Kidney epithelial cell (primary cell): ENCODE data around the gene C10orf105. TPM values are rescaled to one million over a fixed set of nuclear protein-coding genes. Genes with fewer than 3 reads are reported as not detected.

Experiments used
- DNase-seq: peaks from one replicate; pipeline ENCODE4 v3.0.0-alpha.2; 2010; ENCODE audit warnings: low read depth
- H3K27me3 ChIP-seq: 2 replicates; pipeline ENCODE4 v1.6.0; 2011; ENCODE audit warnings: low read length; ENCODE audit not compliant: control insufficient read depth, insufficient read depth
- H3K36me3 ChIP-seq: 2 replicates; pipeline ENCODE4 v1.5.1; 2011; ENCODE audit warnings: low read length; ENCODE audit not compliant: control insufficient read depth, insufficient read depth
- H3K4me3 ChIP-seq: 2 replicates; pipeline ENCODE4 v1.5.1; 2011; ENCODE audit warnings: low read depth, mild to moderate bottlenecking, control low read depth, low read length
- total RNA-seq: library from RNA; depleted of rRNA; stranded (reverse); fragments of >200 nt; gene quantifications from 2 replicates; pipeline ENCODE4 v1.2.3, GENCODE V29; 2015
- TF ChIP-seq, protein P1 (sequence below): IDR thresholded peaks from 2 replicates; pipeline ENCODE4 v1.5.1; 2011; ENCODE audit warnings: mild to moderate bottlenecking, moderate library complexity, low read length, control low read depth, inconsistent platforms; ENCODE audit not compliant: insufficient read depth, poor library complexity, severe bottlenecking

The C10orf105 gene
- total RNA-seq, 1 donor from 2014 or later: not detected

DNA sequence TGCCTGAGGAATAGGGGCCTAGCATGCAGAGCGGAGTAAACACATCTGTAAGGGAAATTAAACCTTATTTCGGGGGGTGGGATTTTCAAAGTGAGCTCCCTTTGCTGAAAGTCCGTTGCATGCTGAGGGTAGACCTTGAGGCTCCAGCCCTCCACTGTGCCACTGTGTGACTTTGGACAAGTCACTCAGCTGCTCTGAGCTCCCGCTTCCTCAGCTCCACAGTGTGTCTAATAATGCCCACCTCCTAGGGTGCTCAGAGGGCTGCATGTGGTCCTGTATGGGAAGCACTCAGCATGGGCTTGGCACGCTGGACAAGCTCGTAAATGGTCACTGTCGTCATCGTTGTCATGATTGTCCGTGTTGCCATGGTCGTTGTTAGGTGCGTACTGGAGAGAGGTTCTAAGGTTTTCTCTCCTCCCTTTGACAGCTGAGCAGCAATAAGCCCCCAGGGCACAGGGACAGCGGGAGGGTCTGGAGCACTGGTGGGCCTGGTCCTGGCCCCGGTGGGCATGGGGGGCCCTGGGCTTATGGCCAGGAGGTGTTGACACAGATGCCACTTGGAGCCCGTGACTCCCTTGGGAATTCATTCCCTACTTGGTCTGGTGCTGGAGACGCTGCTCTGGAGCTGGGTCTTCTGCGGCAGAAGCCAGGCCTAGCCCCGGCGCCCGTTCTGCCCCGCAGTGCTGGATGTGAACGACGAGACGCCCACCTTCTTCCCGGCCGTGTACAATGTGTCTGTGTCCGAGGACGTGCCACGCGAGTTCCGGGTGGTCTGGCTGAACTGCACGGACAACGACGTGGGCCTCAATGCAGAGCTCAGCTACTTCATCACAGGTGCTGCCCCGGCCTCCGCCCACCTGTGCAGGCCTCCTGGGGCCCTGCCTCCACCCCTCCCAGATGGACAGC is 13.1 kb downstream of the C10orf105 start:
- H3K36me3 ChIP-seq: no peaks in the 10 kb centered on the region
- H3K4me3 ChIP-seq: no peak overlapping the region
- peaks cover 20% of the 10 kb centered on the region for H3K27me3 ChIP-seq
- TF ChIP-seq, protein P1, sequence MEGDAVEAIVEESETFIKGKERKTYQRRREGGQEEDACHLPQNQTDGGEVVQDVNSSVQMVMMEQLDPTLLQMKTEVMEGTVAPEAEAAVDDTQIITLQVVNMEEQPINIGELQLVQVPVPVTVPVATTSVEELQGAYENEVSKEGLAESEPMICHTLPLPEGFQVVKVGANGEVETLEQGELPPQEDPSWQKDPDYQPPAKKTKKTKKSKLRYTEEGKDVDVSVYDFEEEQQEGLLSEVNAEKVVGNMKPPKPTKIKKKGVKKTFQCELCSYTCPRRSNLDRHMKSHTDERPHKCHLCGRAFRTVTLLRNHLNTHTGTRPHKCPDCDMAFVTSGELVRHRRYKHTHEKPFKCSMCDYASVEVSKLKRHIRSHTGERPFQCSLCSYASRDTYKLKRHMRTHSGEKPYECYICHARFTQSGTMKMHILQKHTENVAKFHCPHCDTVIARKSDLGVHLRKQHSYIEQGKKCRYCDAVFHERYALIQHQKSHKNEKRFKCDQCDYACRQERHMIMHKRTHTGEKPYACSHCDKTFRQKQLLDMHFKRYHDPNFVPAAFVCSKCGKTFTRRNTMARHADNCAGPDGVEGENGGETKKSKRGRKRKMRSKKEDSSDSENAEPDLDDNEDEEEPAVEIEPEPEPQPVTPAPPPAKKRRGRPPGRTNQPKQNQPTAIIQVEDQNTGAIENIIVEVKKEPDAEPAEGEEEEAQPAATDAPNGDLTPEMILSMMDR: no peak
- no peak for DNase-seq

DNA sequence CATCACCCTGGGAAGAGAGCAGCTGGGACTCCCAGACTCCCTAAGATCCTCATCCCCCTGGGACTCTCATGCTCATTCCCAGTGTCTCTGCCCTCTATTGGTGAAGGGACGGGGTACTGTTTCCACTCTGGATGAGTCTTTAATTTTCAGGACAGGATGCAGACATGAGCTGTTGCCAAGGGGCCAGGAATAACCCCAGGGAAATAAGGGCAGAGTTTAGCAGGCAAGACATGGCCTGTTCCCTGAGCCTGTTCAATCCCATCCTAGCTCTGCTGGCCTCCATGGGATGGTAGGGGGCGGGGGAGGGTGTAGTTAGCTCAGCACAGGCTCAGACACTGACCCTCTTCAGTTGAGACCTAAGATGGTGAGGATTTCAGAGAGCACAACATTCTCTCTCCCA is 14.0 kb downstream of the C10orf105 start:
- no peak for DNase-seq
- Histone ChIP-seq H3K27me3 (peaks cover 19% of the 10 kb centered on the region), H3K36me3 (no peaks in the 10 kb centered on the region), H3K4me3 (no peak overlapping the region)
- TF ChIP-seq, protein P1: no peak

DNA sequence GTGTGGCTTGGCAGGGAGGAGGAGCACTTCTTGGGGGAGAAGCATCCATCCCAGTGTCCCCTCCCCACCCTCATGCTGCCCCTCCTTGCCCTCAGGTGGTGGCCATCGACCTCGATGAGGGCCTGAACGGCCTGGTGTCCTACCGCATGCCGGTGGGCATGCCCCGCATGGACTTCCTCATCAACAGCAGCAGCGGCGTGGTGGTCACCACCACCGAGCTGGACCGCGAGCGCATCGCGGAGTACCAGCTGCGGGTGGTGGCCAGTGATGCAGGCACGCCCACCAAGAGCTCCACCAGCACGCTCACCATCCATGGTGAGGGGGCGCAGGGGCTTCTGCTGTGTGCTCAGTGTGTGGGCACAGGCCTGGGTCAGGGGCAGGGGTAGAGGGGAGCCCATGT is 14.8 kb downstream of the C10orf105 start:
- peaks cover 20% of the 10 kb centered on the region for H3K27me3 ChIP-seq
- TF ChIP-seq, protein P1: no peak

DNA sequence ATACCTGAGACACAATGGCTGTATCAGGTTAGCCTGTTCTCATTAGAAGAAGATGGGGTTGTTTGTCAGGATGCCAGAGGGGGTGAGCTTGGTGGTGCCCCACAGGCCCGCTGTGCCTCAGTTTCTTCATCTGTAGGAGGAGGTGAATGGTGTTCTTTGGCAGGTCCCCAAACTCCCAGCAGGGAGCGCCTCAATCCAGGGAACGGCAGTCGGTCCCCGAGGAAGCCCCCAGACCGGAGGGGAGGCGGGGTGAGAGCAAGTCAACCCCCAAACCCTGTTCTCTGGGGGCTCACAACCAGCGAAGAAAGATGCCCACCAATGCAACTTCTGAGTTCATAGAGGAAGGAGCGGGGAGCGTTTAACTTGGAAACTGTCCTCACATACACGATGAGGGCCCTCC is 16.0 kb downstream of the C10orf105 start:
- no peak overlapping the region for H3K4me3 ChIP-seq
- TF ChIP-seq, protein P1: no peak
- no peaks in the 10 kb centered on the region for H3K36me3 ChIP-seq
- DNase-seq: no peak
- peaks cover 21% of the 10 kb centered on the region for H3K27me3 ChIP-seq

More for the DNA sequence above, 14.8 kb downstream of the C10orf105 start:
- H3K4me3 ChIP-seq: no peak overlapping the region
- H3K36me3 ChIP-seq: no peaks in the 10 kb centered on the region
- DNase-seq: no peak

DNA sequence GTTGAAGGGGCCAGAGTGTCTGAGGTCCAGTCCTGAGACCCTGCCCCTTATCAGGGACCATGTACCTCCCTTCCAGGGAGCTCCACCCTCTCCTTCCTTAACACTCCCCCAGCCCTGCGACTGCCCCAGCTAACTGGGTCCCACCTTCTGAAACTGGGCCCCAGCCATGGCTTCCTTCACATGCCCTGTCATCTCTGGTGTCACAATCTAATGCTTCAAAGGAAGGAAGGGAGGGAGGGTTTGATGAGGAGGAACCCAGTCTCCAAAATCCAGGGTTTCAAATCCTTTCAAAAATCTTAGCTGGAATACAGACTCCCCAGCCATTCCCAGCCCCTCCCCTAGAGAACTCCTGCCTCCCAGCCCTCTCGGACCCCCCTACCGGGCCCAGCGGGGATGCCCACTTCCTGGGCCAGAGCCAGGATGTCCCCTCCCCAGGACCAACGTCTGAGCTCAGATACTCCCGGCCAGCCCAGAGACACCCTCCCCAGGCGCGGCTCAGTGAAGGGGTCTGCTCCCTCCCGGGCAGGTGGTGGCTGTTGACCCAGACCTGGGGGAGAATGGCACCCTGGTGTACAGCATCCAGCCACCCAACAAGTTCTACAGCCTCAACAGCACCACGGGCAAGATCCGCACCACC is 18.0 kb downstream of the C10orf105 start:
- Histone ChIP-seq H3K4me3 (no peak overlapping the region), H3K36me3 (no peaks in the 10 kb centered on the region), H3K27me3 (peaks cover 10% of the 10 kb centered on the region)
- TF ChIP-seq, protein P1: no peak
- no peak for DNase-seq
